Thyroid gland (tissue), 4 donors: Measurements from ENCODE around the gene HOXC9.

Source experiments
- CTCF ChIP-seq, 6 experiments: fragments of 200-600 bp in 3 of 6; fragments of 450-650 bp in 3 of 6; sonication (generic) in 3 of 6; IDR thresholded peaks; one replicate each; pipeline ENCODE4 v1.5.1; 2016 to 2019; ENCODE audit warnings: antibody characterized with exemption in 6 of 6, mild to moderate bottlenecking in 2 of 6, inconsistent platforms in 1 of 6, moderate library complexity in 1 of 6
- POLR2A ChIP-seq, 2 donors: fragments of 450-650 bp; IDR thresholded peaks; one replicate each; pipeline ENCODE4 v1.6.1; 2017; ENCODE audit warnings: antibody characterized with exemption in 2 of 2, mild to moderate bottlenecking in 2 of 2, moderate library complexity in 1 of 2

- no peak for TF ChIP-seq CTCF (IDR thresholded peaks at IDR 0.05)
- no peak for TF ChIP-seq POLR2A (IDR thresholded peaks at IDR 0.05)
Measured at GRCh38 chr12:54001283-54002187, 1.6 kb downstream of the HOXC9 start.
